Kidney tubule cell (primary cell): ENCODE results near the gene TTBK2.
"Not testable (repeated sequence)": the region's sequence is repeated elsewhere in the genome, so short reads cannot be mapped to it uniquely, and the experiment has no call there.

Experiments
- DNase-seq: peaks from one replicate; pipeline ENCODE4 v3.0.0-alpha.2; 2018; ENCODE audit warnings: low spot score

TTBK2 gene

DNA sequence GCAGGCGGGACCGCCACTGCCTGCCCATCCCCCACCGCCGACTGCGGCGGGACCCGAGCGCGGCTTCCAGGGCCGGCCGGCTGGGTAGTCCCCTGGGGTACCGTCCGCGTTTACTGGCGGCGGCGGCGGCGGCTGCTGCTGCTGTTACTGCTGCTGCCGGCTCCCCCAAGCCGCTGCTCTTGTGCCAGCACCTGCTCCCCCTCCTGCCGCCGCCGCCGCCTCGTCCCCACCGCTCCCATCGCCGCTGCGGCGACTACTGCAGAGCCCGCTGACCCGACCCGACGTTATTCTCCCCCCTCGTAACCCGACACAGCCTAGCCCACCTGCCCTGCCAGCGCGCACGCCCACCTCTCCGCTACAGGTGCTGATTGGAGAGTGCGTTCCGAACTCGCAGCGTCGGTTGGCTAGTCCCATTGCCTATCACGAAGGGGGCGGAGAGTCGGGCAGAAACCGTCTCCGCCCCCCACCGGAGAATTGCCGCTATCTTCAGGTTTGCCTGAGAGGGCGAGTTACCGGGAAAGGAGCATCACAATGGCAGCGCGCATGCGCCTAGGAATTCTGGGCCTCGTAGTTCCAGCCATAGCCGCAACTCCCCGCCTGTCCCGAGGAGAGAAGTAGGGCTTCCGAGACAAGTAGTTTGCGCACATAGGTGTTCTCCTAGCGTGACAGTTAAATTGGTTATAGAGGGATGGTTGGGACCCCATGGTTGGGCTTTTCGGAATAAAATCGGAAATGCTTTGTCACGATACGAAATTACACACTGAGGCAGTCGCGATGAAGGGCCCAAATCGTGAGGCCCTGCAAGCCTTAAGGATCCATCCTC, at the start of gene TTBK2:
Gene TTBK2, minus strand, starts transcription at position 260 of the 823 bp plus-strand sequence. CDS start 42,161 bp downstream, outside the sequence.
- DNase-seq = peak; percentile 99

DNA sequence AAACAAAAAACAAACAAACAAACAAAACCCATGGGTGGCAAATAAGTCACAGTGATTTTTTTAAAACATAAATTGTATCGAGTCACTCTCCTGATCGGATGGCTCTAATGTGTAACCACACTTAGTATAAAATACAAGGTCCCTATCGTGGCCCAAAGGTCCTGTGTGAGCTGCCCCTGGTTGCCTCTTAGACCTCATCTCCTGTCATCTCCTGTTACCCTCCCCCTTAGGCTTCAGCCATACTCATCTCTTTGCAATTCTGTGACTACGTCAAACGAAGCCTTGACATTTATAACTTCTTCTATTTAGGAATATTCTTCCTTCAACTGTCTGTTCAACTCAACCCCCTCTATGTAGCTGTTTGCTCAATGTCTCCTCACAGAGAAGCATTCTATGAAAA, 43.9 kb upstream of the TTBK2 start:
- DNase-seq = no peak

DNA sequence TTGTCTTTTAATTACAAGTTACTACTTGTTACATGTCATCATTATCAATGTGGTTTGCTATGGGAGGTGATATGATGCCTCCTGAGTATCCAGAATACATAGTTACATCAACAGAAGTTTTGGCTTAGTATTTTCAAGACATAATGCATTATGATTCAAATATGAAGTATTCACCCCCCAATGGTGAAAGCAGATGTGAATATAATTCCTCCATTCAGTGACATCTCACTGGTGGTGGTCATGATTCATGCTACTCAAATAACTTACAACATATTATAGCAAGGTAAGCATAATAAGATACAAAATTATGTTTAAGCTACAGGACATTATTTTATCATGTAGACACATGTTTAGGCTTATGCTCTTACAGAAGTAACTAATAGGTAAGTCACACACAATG, 34.9 kb upstream of the TTBK2 start:
- DNase-seq = peak; percentile 5

DNA sequence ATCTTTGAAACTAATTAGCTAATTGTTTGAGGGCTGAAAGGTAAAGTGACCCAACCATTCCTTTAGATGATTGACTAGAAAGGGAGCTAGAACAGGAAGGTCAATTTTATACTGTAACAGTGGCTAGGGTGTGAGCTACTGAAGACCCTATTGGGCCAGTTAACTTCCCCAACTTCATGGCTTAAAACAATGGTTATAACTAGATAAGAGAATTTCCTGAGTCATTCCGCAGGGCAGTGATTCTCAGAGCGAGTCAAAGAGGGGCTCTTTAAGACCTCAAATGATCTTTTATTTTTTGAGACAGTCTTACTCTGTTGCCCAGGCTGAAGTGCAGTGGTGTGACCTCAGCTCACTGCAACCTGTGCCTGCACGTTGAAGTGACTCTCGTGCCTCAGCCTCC, 33.7 kb upstream of the TTBK2 start:
- no peak for DNase-seq

DNA sequence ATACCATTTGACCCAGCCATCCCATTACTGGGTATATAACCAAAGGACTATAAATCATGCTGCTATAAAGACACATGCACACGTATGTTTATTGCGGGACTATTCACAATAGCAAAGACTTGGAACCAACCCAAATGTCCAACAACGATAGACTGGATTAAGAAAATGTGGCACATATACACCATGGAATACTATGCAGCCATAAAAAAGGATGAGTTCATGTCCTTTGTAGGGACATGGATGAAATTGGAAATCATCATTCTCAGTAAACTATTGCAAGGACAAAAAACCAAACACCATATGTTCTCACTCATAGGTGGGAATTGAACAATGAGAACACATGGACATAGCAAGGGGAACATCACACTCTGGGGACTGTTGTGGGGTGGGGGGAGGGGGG, 28.3 kb upstream of the TTBK2 start:
- DNase-seq = not testable (repeated sequence)

DNA sequence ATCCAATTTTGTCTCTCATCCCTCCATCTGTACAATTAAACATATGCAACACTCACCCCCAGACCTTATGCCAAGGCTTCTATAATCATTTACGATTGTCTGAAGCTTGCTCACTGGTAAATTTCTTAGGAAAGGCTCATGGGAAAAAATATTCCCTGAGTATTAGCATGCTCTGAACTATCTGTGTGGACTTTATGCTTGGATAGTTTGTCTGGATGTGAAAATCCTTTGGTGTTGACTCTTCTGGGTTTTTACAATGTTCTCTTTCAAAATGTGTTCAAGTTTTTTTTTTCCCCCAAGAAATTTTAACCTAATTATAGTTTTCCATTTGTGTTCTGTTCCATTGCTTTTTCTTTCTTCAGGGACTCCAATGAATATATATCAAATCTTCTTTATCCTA, 19.9 kb upstream of the TTBK2 start:
- DNase-seq = no peak

DNA sequence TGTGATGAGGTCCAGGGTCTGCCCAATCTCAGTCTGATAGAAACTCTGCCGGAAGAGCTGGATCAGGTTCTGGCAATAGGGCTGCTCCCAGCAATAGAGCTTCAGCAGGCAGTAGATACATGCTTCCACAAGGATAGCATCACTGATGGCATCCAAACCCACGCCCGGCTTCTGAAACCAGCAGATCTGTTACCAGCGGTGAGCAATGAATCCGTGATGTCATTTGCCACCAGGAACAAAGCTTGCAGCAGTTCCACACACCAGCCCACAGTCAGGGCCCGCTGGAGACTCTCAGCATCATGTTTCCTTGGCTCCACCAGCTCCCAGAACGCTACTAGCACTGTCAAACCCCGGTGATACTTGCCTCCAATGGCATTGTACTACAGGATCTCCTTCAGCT, 19.3 kb upstream of the TTBK2 start:
- DNase-seq = no peak

DNA sequence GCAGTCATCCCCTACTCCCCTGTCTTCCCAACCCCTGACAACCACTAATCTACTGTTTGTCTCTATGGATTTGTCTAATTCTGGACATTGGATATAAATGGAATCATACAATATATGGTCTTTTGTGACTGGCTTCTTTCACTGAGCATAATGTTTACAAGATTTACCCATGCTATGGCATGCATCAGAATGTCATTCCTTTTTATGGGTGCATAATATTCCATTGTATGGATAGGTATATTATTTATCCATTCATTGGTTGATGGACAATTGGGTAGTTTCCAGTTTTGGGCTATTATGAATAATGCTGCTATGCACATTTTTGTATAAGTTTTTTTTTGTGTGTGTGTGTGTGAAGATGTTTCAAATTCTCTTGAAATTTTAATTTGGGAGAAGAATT, 16.6 kb upstream of the TTBK2 start:
- DNase-seq = no peak

DNA sequence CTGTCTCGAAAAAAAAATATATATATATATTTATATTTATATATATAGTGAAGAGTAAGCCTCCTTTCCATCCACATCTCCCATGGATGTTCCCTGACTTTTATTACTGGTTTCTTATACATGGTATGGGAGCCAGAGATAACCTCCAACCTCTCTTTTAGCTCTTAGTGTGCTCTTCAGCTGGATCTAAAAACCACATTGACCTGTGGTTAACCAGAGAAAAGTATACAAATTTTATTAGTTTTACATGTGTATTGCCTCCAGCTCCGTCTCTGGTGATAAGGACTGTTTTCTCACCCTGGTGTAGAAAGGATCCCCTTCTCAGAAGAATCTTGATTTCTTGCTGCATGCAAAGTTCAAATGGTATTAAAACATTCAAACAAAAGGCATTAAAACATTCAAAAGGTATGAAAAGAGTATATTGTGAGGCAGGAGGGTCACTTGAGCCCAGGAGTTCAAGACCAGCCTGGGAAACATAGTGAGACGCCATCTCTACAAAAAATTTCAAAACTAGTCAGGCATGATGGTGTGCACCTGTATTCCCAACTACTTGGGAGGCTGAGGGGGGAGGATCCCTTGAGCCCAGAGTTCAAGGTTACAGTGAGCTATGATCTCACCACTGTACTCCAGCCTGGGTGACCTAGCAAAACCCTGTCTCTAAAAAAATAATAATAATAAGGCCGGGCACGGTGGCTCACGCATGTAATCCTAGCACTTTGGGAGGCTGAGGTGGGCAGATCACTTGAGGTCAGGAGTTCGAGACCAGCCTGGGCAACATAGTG, 13.5 kb upstream of the TTBK2 start:
- DNase-seq = no peak

DNA sequence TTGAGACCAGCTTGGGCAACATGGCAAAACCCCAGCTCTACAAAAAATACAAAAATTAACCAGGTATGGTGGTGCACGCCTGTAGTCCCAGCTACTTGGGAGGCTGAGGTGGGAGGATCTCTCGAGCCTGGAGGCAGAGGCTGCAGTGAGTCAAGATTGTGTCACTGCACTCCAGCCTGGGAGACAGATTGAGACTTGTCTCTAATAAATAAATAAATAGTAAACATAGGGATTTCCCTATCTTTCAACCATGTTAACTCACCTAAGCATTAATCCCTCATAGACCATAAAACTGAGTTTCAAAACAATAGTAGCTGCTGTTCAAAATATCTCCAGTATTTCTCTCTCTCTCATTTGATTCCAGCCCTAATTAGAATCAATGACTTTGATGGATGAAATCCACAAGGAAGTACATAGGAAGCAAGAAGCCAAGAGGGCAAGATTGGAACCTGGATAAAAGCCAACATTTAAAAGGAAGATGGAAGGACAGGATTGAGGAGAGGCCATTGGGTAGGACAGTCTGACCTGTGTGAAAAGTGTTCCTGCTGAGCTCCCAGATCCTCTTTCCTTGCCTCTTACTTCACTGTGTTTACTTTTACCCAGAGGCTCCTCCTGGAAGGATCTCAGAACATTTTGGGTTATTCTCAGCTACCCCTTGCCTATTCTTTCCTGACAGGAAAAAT, 12.4 kb upstream of the TTBK2 start:
- no peak for DNase-seq

DNA sequence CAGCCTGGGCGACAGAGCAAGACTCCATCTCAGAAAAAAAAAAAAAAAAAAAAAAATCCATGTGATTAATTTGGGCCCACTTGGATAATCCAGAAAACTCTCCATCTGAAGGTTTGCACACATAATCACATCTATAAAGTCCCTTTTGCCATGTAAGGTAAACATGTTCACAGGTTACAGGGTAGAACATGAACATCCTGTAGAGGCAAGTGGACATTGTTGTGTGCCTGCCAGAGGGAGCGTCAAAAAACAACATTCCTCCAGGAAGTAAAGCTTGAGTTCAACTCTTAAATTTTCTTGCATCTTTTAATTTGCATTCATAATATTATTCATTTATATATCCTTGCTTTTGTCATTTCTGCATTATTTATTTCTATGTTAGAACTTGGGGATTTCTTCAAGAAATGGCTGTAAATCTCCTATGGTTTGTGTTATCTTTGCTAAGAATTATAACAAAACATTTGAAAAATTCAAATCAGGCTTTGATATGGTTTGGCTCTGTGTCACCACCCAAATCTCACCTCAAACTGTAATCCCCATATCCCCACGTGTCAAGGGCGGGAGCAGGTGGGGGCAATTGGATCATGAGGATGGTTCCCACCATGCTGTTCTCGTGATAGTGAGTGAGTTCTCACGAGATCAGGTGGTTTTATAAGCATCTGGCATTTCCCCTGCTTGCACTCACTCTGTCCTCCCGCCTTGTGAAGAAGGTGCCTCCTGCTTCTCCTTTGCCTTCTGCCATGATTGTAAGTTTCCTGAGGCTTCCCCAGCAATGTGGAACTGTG, 11.3 kb upstream of the TTBK2 start:
- no peak for DNase-seq

DNA sequence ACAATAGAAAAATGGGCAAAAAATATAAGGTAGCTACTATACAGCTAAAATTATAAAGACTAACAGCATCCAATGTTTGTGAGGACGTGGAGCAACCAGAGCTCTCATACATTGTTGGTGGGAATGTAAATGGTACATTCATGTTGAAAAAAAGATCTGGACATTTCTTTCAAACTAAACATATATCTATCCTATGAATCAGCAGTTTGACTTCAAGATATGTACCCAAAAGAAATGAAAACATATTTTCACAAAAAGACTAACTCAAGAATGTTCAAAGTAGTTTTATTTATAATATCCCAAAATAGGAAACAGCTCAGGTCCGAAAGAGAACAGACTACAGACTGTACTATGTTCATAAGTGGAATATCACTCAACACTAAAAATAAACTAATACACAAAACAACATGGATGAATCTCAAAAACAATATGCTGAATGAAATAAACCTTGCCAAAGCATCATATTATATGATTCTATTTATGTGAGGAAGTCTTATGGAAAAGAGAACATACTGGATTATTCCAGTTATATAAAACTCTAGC, 8.8 kb upstream of the TTBK2 start:
- DNase-seq = no peak

DNA sequence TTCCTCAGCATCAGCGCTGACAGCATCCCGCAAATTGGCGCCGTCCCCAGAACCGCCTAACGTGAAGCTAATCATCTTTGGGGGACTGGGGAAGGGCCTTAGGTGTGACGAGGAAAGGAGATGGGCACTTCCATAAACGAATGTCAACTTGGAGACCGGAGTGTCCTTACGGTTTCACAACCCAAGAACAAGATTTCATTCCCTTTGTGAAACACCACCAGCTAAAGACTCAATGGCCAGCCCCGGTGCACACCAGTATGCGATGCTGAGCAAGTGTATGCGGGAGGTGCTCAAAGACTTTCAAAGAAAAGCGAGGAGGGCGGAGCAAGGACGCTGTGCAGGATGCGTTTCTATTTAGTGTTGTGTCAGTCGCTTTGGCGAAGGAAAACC, 759 bp upstream of the TTBK2 start:
- peak; percentile 31 for DNase-seq

DNA sequence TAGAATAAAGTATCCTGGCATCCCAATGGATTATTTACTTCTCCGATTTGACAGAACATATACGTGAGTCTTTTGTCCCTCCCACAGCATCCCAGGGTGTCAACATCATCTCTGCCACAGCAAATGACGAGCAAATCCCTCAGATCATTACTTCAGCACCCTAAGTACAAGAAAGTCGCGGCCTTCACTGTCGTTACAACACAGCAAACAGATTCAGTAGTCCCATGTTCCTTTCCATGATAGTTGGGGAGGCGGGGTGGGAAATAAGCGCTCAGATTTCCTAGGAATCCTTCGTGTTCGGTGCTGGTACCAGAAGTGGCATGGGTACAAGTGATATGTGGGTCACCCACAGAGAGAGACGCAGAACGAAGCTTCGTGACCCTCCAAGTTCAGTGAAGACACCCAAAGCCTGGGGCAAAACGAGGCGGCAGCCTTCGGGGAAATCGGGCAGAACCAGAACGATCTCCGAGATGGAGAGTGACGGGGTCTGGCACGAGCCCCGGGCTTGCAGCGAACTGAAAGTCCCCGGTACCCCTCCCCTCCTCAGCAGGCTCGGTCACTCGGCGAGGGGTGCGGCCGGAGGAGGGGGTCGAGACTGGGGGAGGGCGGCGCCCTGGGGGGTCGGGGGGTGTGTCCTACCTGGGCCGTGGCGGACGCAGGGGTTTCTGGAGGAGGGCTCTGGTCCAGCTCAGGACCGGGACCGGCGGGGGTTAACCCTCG, 619 bp downstream of the TTBK2 start:
- DNase-seq = peak; percentile 52

DNA sequence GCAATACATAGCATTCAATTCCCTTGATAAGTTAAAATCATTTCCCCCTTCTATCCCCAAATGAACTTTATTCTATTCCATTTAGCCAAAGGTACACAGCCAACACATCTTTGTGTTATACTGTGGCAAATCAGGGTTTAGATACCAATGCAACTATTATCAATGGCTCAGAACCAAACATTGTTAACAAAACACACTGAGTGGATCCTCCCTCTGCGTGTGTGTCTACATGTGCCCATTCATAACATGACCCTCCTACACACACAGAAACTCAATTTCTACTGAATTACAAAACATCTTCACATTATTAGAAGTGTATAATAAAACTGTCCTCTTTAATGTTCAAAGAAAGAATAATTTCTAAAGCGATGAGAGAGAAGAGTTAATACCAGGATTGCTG, 1.3 kb downstream of the TTBK2 start:
- DNase-seq = no peak

DNA sequence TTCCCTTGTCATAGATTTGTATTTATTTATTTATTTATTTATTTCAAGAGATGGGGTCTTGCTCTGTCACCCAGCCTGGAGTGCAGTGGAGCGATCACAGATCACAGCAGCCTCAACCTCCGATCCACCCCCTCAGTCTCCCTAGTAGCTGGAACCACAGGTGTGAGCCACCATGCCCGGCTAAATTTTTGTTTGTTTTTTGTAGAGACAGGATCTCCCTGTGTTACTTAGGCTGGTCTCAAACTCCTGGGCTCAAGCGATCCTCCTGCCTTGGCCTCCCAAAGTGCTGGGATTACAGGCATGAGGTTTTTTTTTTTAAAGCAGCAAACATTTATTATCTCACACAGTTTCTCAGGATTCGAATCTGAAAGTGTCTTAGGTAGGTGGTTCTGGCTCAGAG, 2.5 kb downstream of the TTBK2 start:
- no peak for DNase-seq

DNA sequence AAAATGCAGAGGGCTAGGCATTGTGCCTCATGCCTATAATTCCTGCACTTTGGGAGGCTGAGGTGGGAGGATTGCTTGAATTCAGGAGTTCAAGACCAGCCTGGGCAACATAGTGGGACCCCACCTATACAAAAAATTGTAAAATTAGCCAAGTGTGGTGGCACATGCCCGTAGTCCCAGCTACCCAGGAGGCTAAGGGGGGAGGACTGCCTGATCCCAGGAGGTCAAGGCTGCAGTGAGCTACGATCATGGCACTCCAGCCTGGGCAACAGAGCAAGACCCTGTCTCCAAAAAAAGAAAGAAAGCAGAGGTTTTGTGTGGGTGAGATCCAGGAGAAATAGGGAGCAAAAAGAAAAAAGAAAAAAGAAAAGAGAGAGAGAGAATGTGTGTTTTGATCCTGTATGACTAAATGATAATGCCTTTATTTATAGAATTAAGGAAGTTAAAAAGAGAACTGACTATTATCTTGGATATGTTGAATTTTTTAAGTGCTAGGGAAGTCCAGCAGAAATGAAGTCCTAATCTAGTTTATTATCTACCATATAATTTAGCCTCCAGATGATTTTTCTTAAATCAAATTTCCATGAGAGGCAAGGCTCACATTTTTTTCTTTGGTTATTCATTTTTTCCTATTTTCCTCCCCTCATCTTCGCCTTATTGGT, 4.8 kb downstream of the TTBK2 start:
- no peak for DNase-seq

DNA sequence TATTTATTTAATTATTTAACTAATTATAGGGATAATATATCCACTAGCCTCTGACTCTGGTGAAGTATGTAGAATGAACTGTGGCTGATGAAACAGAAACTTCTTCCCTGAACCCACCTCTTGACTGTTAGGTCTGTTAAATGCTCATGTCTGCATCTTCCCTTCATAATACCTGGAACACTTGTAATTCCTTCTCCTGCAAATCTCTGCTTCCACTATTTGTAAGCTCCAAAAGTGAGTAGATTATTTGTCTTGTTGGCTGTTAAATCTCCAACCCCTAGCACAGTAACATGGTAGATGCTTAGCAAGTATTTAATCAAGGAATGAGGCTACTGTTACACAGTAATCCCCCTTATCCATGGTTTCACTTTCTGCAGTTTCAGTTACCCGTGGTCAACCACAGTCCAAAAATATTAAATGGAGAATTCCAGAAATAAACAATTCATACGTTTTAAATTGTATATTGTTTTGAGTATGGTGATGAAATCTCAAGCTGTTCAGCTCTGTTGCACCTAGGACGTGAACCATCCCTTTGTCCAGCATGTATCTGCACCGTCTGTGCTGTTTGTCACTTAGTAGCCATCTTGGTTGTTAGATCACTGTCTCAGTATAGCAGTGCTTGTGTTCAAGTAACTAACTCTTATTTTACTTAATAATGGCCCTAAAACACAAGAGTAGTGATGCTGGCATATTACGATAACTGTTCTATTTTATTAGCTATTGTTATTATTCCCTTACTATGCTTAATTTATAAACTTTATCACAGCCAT, 5.7 kb downstream of the TTBK2 start:
- DNase-seq = peak; percentile 13

DNA sequence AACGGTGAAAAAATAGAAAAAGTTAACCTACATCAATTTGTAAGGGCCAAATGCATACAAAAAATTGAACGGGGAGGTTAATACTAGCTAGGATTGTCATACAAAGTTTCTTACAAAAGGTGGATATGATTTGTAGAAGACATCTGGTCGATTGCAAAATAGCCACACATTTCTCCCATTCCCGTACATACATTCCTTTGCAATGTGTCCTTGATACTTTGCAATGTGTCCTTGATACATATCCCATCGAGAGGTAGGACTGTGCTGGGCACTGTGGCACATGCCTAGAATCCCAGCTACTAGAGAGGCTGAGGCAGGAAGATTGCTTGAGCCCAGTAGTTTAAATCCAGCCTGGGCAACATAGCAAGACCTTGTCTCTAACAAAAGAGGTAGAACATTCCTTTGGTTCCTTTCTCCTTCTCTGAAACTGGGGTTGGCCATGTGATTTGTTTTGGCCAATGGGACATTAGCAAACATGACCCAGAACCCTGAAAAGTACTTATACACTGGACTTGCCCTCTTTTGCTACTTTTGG, 9.5 kb downstream of the TTBK2 start:
- DNase-seq = no peak

DNA sequence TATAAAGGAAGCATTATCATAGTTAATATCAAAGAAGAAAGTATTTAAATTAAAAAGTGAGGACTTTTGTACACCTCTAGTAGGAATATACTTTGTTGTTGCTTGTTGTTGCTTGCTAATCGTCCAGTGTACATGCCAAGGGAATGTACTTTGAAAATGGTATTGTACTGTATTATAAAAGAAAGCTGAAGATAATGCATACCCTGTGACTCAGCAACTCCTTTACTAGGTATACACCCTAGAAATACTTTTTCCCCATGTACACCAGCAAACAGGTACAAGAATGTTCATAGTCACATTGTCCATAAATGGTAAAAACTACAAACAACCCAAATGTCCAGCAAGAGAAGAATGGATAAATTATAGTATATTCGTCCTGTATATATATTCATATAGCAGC, 12.0 kb downstream of the TTBK2 start:
- DNase-seq = no peak
